Endothelial cell of umbilical vein (primary cell): ENCODE measurements around the gene SKOR1. TPM values are rescaled to one million over a fixed set of nuclear protein-coding genes. Genes with fewer than 3 reads are reported as not detected.
A peak's percentile ranks its signal among the peaks of the same experiment; 100 is the strongest.

Experiments used
- BruUV-seq: library from RNA; stranded (reverse); fragments of 400-500 nt; replicated peaks from 2 replicates; lab custom pipeline; 2021; lab: Mats Ljungman, UMichigan
- CTCF ChIA-PET: fragments of 300-600, 350-600 bp; sonication (Branson Sonifier 250); formaldehyde crosslinking; loops from one replicate; lab custom pipeline; 2021; ENCODE audit warnings: antibody characterized with exemption, inconsistent platforms; lab: Charles Lee
- POLR2A ChIA-PET: fragments of 300-600, 350-600 bp; sonication (Branson Sonifier 250); formaldehyde crosslinking; loops from one replicate; lab custom pipeline; 2021; ENCODE audit warnings: antibody characterized with exemption, inconsistent platforms; lab: Charles Lee
- DNase-seq: peaks from one replicate; pipeline ENCODE4 v3.0.0-alpha.2; 2011; ENCODE audit warnings: low read depth, low spot score
- FAIRE-seq: peaks from 2 replicates; lab custom pipeline; 2011; peaks lifted over from hg19 to GRCh38; lab: Jason Lieb, UNC
- H2AFZ ChIP-seq: 2 replicates; pipeline ENCODE4 v1.6.0; 2012; ENCODE audit warnings: low read depth, low read length, control low read depth, inconsistent platforms
- H3K27ac ChIP-seq: 2 replicates; pipeline ENCODE4 v1.5.1; 2011; ENCODE audit warnings: low read depth, mild to moderate bottlenecking, control low read depth, low read length, moderate library complexity; ENCODE audit not compliant: insufficient read depth
- H3K27me3 ChIP-seq, 2 experiments: 2 replicates each; pipeline versions ENCODE4 v1.6.0 to v1.6.1; 2011; ENCODE audit warnings: low read length in 2 of 2, mixed read lengths in 1 of 2; ENCODE audit not compliant: control insufficient read depth in 2 of 2, insufficient read depth in 2 of 2
- H3K36me3 ChIP-seq, 2 experiments: 2 replicates in 1 of 2; 3 replicates in 1 of 2; pipeline ENCODE4 v1.5.1; 2011; ENCODE audit warnings: low read length in 2 of 2, mild to moderate bottlenecking in 1 of 2, moderate library complexity in 1 of 2; ENCODE audit not compliant: control insufficient read depth in 2 of 2, insufficient read depth in 2 of 2; ENCODE audit errors: extremely low read depth in 1 of 2
- H3K4me1 ChIP-seq: 3 replicates; pipeline ENCODE4 v1.5.1; 2011; ENCODE audit warnings: mild to moderate bottlenecking, low read length; ENCODE audit not compliant: control insufficient read depth, insufficient read depth; ENCODE audit errors: extremely low read depth
- H3K4me2 ChIP-seq: 2 replicates; pipeline ENCODE4 v1.6.1; 2011; ENCODE audit warnings: low read length, control low read depth, mixed read lengths; ENCODE audit not compliant: insufficient read depth
- H3K4me3 ChIP-seq, 3 experiments: fragments of 200-600 bp in 1 of 3; sonication (generic), shearing (Covaris generic) in 1 of 3; replicated peaks in 1 of 3; 2 replicates each; pipeline ENCODE4 v1.5.1; 2011 to 2016; ENCODE audit warnings: control low read depth in 3 of 3, low read length in 3 of 3, mild to moderate bottlenecking in 2 of 3, inconsistent platforms in 1 of 3, low read depth in 1 of 3, moderate library complexity in 1 of 3; ENCODE audit not compliant: insufficient read depth in 1 of 3
- H3K79me2 ChIP-seq: 2 replicates; pipeline ENCODE4 v1.6.0; 2012; ENCODE audit warnings: low read length, inconsistent platforms; ENCODE audit not compliant: control insufficient read depth, insufficient read depth
- H3K9ac ChIP-seq: replicated peaks from 2 replicates; pipeline ENCODE3; 2011; ENCODE audit warnings: low read length, control low read depth; ENCODE audit not compliant: insufficient read depth; ENCODE audit errors: extremely low read depth
- H3K9me1 ChIP-seq: replicated peaks from 3 replicates; pipeline ENCODE4 v1.6.0; 2011; ENCODE audit warnings: mild to moderate bottlenecking, low read length; ENCODE audit not compliant: control insufficient read depth, insufficient read depth; ENCODE audit errors: extremely low read depth
- H3K9me3 ChIP-seq: replicated peaks from 2 replicates; pipeline ENCODE4 v1.5.1; 2012; ENCODE audit warnings: low read length, inconsistent platforms; ENCODE audit not compliant: control insufficient read depth, insufficient read depth
- H4K20me1 ChIP-seq: replicated peaks from 2 replicates; pipeline ENCODE3; 2011; ENCODE audit warnings: mild to moderate bottlenecking, low read length; ENCODE audit not compliant: control insufficient read depth, insufficient read depth; ENCODE audit errors: extremely low read depth
- CTCF ChIP-seq, 2 donors: IDR thresholded peaks; 1 replicate in 1 of 2; 2 replicates in 1 of 2; pipeline ENCODE4 v1.5.1; 2011; ENCODE audit warnings: low read length in 2 of 2, mild to moderate bottlenecking in 2 of 2, moderate library complexity in 2 of 2, control low read depth in 1 of 2, inconsistent platforms in 1 of 2, low read depth in 1 of 2; ENCODE audit not compliant: insufficient read depth in 1 of 2; ENCODE audit errors: extremely low read depth in 1 of 2
- EZH2 ChIP-seq: IDR thresholded peaks from 2 replicates; pipeline ENCODE4 v1.6.1; 2012; ENCODE audit warnings: borderline replicate concordance, low read depth, mild to moderate bottlenecking, moderate library complexity, low read length, inconsistent platforms; ENCODE audit not compliant: severe bottlenecking
- FOS ChIP-seq: IDR thresholded peaks from 2 replicates; pipeline ENCODE4 v1.6.1; 2011; ENCODE audit warnings: mild to moderate bottlenecking, low read length, moderate library complexity, borderline replicate concordance; ENCODE audit not compliant: insufficient read depth
- GATA2 ChIP-seq: IDR thresholded peaks from 2 replicates; pipeline ENCODE4 v1.7.0; 2011; ENCODE audit warnings: low read depth, mild to moderate bottlenecking, moderate library complexity, mixed read lengths, low read length; ENCODE audit not compliant: insufficient read length, insufficient read depth
- JUN ChIP-seq: IDR thresholded peaks from 2 replicates; pipeline ENCODE4 v1.6.1; 2011; ENCODE audit warnings: borderline replicate concordance, low read depth; ENCODE audit not compliant: insufficient read length, insufficient read depth
- MAX ChIP-seq: IDR thresholded peaks from 2 replicates; pipeline ENCODE4 v1.6.1; 2011; ENCODE audit not compliant: insufficient read depth, insufficient read length
- MYC ChIP-seq: IDR thresholded peaks from one replicate; pipeline ENCODE4 v1.6.1; 2011; ENCODE audit warnings: mild to moderate bottlenecking, low read depth, low read length
- POLR2A ChIP-seq: IDR thresholded peaks from 2 replicates; pipeline ENCODE4 v1.6.1; 2012; ENCODE audit warnings: low read depth, mild to moderate bottlenecking, control low read depth, low read length
- POLR2AphosphoS5 ChIP-seq: IDR thresholded peaks from 2 replicates; pipeline ENCODE4 v1.6.1; 2012; ENCODE audit warnings: low read depth, mild to moderate bottlenecking, control low read depth, low read length, moderate library complexity; ENCODE audit not compliant: insufficient read depth
- dilution Hi-C: fragments of 300-500 bp; cut with MboI; formaldehyde crosslinking; loops from one replicate; pipeline ENCODE4 v1.15.0; 2019; ENCODE audit warnings: low sequenced_read_pairs; ENCODE audit not compliant: extremely low pct_ligation_motif_present
- intact Hi-C: fragments of 100-400 bp; cut with micrococcal nuclease; formaldehyde crosslinking; loops from one replicate; pipeline ENCODE4 v1.10.0; 2022
- polyA plus RNA-seq, 4 experiments: library from polyadenylated mRNA; depleted of rRNA in 3 of 4; stranded (reverse) in 3 of 4; unstranded in 1 of 4; fragments of >200 nt; gene quantifications; 2 replicates each; pipeline versions ENCODE4 v1.2.1 to v1.2.3, GENCODE V29; 2011 to 2012; ENCODE audit warnings: missing spikeins in 1 of 4
- total RNA-seq: library from RNA; stranded (reverse); gene quantifications from 2 replicates; pipeline ENCODE4 v1.2.3, GENCODE V29; 2021

The SKOR1 gene
- total and polyA plus RNA-seq, 2 donors (not counting 3 experiments of a cell fraction or from before 2014, with no cell fraction given): 0.06 to 0.15 TPM

GRCh38 chr15:67840749-67841512, 15.6 kb downstream of the SKOR1 start:
- peak overlapping the region; percentile 69 to 80 (median 75) for H3K4me3 ChIP-seq
- peak overlapping the region; percentile 86 for H3K9ac ChIP-seq
- H3K36me3 ChIP-seq: no peaks in the 10 kb centered on the region
- peaks cover 20% of the 10 kb centered on the region for H3K4me1 ChIP-seq
- H3K9me1 ChIP-seq: no peaks in the 10 kb centered on the region
- H2AFZ ChIP-seq: peak overlapping the region; percentile 94
- DNase-seq (peak; percentile 51), FAIRE-seq (no peak)
- no TSS peak for BruUV-seq
- intact Hi-C loops: loop anchor here (1.0 to 2.0 kb wide), 3 partner anchors 299 to 584 kb away; partner anchors contain the start of genes C15orf61 and MAP2K5
- dilution Hi-C loops: no loop called here
- H3K27me3 ChIP-seq: peaks cover 11 to 15% of the 10 kb centered on the region in 2 experiments
- CTCF ChIA-PET: interaction anchor here (0.6 to 2.0 kb wide), 7 partner anchors 9 to 396 kb away, joined by 3 to 12 read pairs (median 5); no protein-coding TSS in a partner anchor
- H3K4me2 ChIP-seq: peak overlapping the region; percentile 72
- no peaks in the 10 kb centered on the region for H3K9me3 ChIP-seq
- POLR2A ChIA-PET: no interaction called here
- no peaks in the 10 kb centered on the region for H4K20me1 ChIP-seq
- TF ChIP-seq JUN: no peak
- TF ChIP-seq POLR2A: no peak
- no peak for TF ChIP-seq CTCF (IDR thresholded peaks at IDR 0.05; ENCODE audit: extremely low read depth in 1 of 2, insufficient read depth in 1 of 2, low read depth in 1 of 2, low read length in 2 of 2)
- no peak for TF ChIP-seq FOS
- TF ChIP-seq GATA2: no peak
- no peak for TF ChIP-seq MAX
- no peak for TF ChIP-seq MYC
- no peak for TF ChIP-seq EZH2
- TF ChIP-seq POLR2AphosphoS5: no peak
- no peaks in the 10 kb centered on the region for H3K79me2 ChIP-seq
- peak overlapping the region; percentile 82 for H3K27ac ChIP-seq
